Smooth muscle cell of the umbilical artery (primary cell): ENCODE data around the gene CDKN1B. TPM values are rescaled to one million over a fixed set of nuclear protein-coding genes. Genes with fewer than 3 reads are reported as not detected.

Experiments used
- total RNA-seq: library from RNA; depleted of rRNA; stranded (reverse); fragments of >200 nt; gene quantifications from 2 replicates; pipeline ENCODE4 v1.2.3, GENCODE V29; 2014

CDKN1B gene
- 15.5 and 17.5 TPM in 2 replicates for total RNA-seq

GRCh38 chr12:12716793-12717585 lies at the start of gene CDKN1B:
TSS of gene CDKN1B (plus strand) at chr12:12717368. CDS start at chr12:12717840, 472 bp downstream.

Other genes with a start within 250 kb of the CDKN1B start
- 4.8 and 7.4 TPM in 2 replicates for gene DUSP16, start 154.5 kb upstream of the CDKN1B start, total RNA-seq
- 30.9 and 31.3 TPM in 2 replicates for gene CREBL2, start 105.5 kb upstream of the CDKN1B start, total RNA-seq
- under 0.01 TPM in 1 of 2 replicates, not detected in the other for gene GPR19, start 21.2 kb upstream of the CDKN1B start, total RNA-seq
- gene APOLD1, start 68.3 kb downstream of the CDKN1B start, total RNA-seq = 3.0 and 4.5 TPM in 2 replicates
- gene DDX47, start 96.0 kb downstream of the CDKN1B start, total RNA-seq = 76.0 and 81.6 TPM in 2 replicates
- gene GPRC5A, start 174.2 kb downstream of the CDKN1B start, total RNA-seq = 6.2 and 13.3 TPM in 2 replicates
- gene GPRC5D, start 234.8 kb downstream of the CDKN1B start, total RNA-seq = not detected in 2 replicates